GM23248 (cell line): ENCODE data around the gene WBP1. TPM values are rescaled to one million over a fixed set of nuclear protein-coding genes. Genes with fewer than 3 reads are reported as not detected.
"Not testable (repeated sequence)": the region's sequence is repeated elsewhere in the genome, so short reads cannot be mapped to it uniquely, and the experiment has no call there.

Source experiments
- DNase-seq: peaks from one replicate; pipeline ENCODE4 v3.0.0-alpha.2; 2015
- H2AFZ ChIP-seq: fragments of 200-600 bp; sonication (generic); 2 replicates; pipeline ENCODE4 v1.6.1; 2016; ENCODE audit warnings: antibody characterized with exemption
- H3F3A ChIP-seq: fragments of 200-600 bp; sonication (generic); 2 replicates; pipeline ENCODE4 v1.6.1; 2016; ENCODE audit warnings: mild to moderate bottlenecking, antibody characterized with exemption, mixed run types; ENCODE audit not compliant: insufficient read depth
- H3K27ac ChIP-seq: fragments of 200-600 bp; sonication (generic); 2 replicates; pipeline ENCODE4 v1.5.1; 2016; ENCODE audit warnings: mild to moderate bottlenecking
- H3K27me3 ChIP-seq: fragments of 200-600 bp; sonication (generic); replicated peaks from 2 replicates; pipeline ENCODE4 v1.6.1; 2016; ENCODE audit warnings: mild to moderate bottlenecking; ENCODE audit not compliant: insufficient read depth
- H3K36me3 ChIP-seq: fragments of 200-600 bp; sonication (generic); 2 replicates; pipeline ENCODE4 v1.6.1; 2016; ENCODE audit warnings: low read depth, mild to moderate bottlenecking
- H3K4me1 ChIP-seq: fragments of 200-600 bp; sonication (generic); 2 replicates; pipeline ENCODE4 v1.6.1; 2016; ENCODE audit warnings: mild to moderate bottlenecking; ENCODE audit not compliant: insufficient read depth
- H3K4me2 ChIP-seq: fragments of 200-600 bp; sonication (generic); one replicate; pipeline ENCODE4 v1.6.1; 2016; ENCODE audit warnings: mild to moderate bottlenecking; ENCODE audit not compliant: unreplicated experiment
- H3K4me3 ChIP-seq: fragments of 200-600 bp; sonication (generic); 2 replicates; pipeline ENCODE4 v1.5.1; 2016; ENCODE audit warnings: mild to moderate bottlenecking
- H3K79me2 ChIP-seq: fragments of 200-600 bp; sonication (generic); 2 replicates; pipeline ENCODE4 v1.6.1; 2016; ENCODE audit warnings: mild to moderate bottlenecking; ENCODE audit not compliant: insufficient read depth
- H3K9ac ChIP-seq: fragments of 200-600 bp; sonication (generic); 2 replicates; pipeline ENCODE4 v1.6.1; 2016; ENCODE audit warnings: mild to moderate bottlenecking
- H3K9me2 ChIP-seq: fragments of 200-600 bp; sonication (generic); 2 replicates; pipeline ENCODE4 v1.6.1; 2016; ENCODE audit warnings: mixed run types, mild to moderate bottlenecking, moderate library complexity; ENCODE audit not compliant: insufficient read depth
- H3K9me3 ChIP-seq: fragments of 200-600 bp; sonication (generic); one replicate; pipeline ENCODE4 v1.6.1; 2017; ENCODE audit warnings: low read depth
- H4K20me1 ChIP-seq: fragments of 200-600 bp; sonication (generic); 2 replicates; pipeline ENCODE4 v1.6.0; 2016; ENCODE audit not compliant: insufficient read depth
- EZH2 ChIP-seq: fragments of 200-600 bp; sonication (generic); IDR thresholded peaks from 2 replicates; pipeline ENCODE4 v1.6.1; 2018; ENCODE audit warnings: antibody characterized with exemption, mild to moderate bottlenecking; ENCODE audit not compliant: insufficient read depth, poor library complexity, severe bottlenecking
- EZH2phosphoT487 ChIP-seq: fragments of 200-600 bp; sonication (generic); IDR thresholded peaks from 2 replicates; pipeline ENCODE4 v1.6.1; 2018; ENCODE audit warnings: antibody characterized with exemption, moderate library complexity, mild to moderate bottlenecking, low read depth; ENCODE audit not compliant: insufficient read depth
- WGBS, 2 experiments: methylation state at CpG; one replicate each; pipeline ENCODE4 v1.1.6; 2015 to 2017; ENCODE audit warnings: low lambda C conversion rate in 2 of 2, low coverage in 1 of 2; ENCODE audit errors: missing lambda C conversion rate in 2 of 2; 5-methylcytosine and 5-hydroxymethylcytosine counted together
- in situ Hi-C: fragments of 300-500 bp; cut with MboI; formaldehyde crosslinking; loops from 2 replicates; pipeline ENCODE4 v1.15.0; 2020
- polyA plus RNA-seq: library from polyadenylated mRNA; unstranded; fragments of >200 nt; fragmentation: Nextera tagmentation; extraction: Ambion mirVana; gene quantifications from 2 replicates; pipeline ENCODE4 v1.2.1, GENCODE V29; 2016
- total RNA-seq: library from RNA; depleted of rRNA; stranded (reverse); fragments of >200 nt; shearing (Covaris generic); gene quantifications from 2 replicates; pipeline ENCODE4 v1.2.3, GENCODE V29; 2014

The WBP1 gene
- total and polyA plus RNA-seq, 2 experiments from 2014 or later, result 47.1 to 58.7 TPM

GRCh38 chr2:74454654-74455511 is 3.4 kb upstream of the WBP1 start, which contains the start of gene INO80B:
Gene INO80B (plus strand): TSS chr2:74455087. CDS start chr2:74455117, 30 bp downstream.
- peak; percentile 99 for DNase-seq
- H3K9me3 ChIP-seq, result no peaks in the 10 kb centered on the region
- H3K4me3 ChIP-seq, result peak within 1 kb of the TSS; percentile 90
- peaks cover 30% of the 10 kb centered on the region for H3K79me2 ChIP-seq
- peak within 1 kb of the TSS; percentile 81 for H3K9ac ChIP-seq
- WGBS, 2 experiments, result 2% methylated on average over 40 of the region's 40 CpGs
- no peaks in the 10 kb centered on the region for H3K36me3 ChIP-seq
- H2AFZ ChIP-seq, result peak within 1 kb of the TSS; percentile 90
- H3K9me2 ChIP-seq, result no peaks in the 10 kb centered on the region
- TF ChIP-seq EZH2phosphoT487 (no peak), EZH2 (no peak)
- in situ Hi-C loops, result no loop called here
- H3F3A ChIP-seq, result peaks cover 7% of the 10 kb centered on the region; the same call in 1 of the 2 replicates
- H3K27ac ChIP-seq, result peak within 1 kb of the TSS; percentile 24
- H3K4me1 ChIP-seq, result peaks cover 9% of the 10 kb centered on the region
- H3K27me3 ChIP-seq, result no peaks in the 10 kb centered on the region
- H3K4me2 ChIP-seq, result peak within 1 kb of the TSS; percentile 80
- no peaks in the 10 kb centered on the region for H4K20me1 ChIP-seq

GRCh38 chr2:74457129-74457548 is 1.1 kb upstream of the WBP1 start:
- Histone ChIP-seq H4K20me1 (no peaks in the 10 kb centered on the region), H3K9me3 (no peaks in the 10 kb centered on the region), H3K4me1 (peaks cover 9% of the 10 kb centered on the region), H3K4me2 (peak overlapping the region; percentile 95), H3K27me3 (no peaks in the 10 kb centered on the region), H3F3A (peaks cover 7% of the 10 kb centered on the region; the same call in 1 of the 2 replicates), H3K27ac (peak overlapping the region; percentile 73), H3K9ac (peak overlapping the region; percentile 80), H2AFZ (peak overlapping the region; percentile 91; the same call in 1 of the 2 replicates), H3K4me3 (peak overlapping the region; percentile 84), H3K36me3 (no peaks in the 10 kb centered on the region; the same call in 1 of the 2 replicates), H3K79me2 (peaks cover 30% of the 10 kb centered on the region), H3K9me2 (no peaks in the 10 kb centered on the region)
- TF ChIP-seq EZH2phosphoT487 (no peak), EZH2 (no peak)
- in situ Hi-C loops, result no loop called here
- DNase-seq, result no peak
- WGBS, 2 experiments, result 1 to 2% methylated on average over 26 to 27 of the region's 27 CpGs

- Histone ChIP-seq H4K20me1 (no peaks in the 10 kb centered on the region), H3K4me1 (peaks cover 9% of the 10 kb centered on the region), H3K4me2 (peak overlapping the region; percentile 95), H3K4me3 (peak overlapping the region; percentile 84), H3K27me3 (no peaks in the 10 kb centered on the region), H3K9me3 (no peaks in the 10 kb centered on the region), H3K27ac (peak overlapping the region; percentile 73), H3F3A (peaks cover 7% of the 10 kb centered on the region), H3K79me2 (peaks cover 33% of the 10 kb centered on the region), H3K9ac (peak overlapping the region; percentile 80), H3K36me3 (no peaks in the 10 kb centered on the region; the same call in 1 of the 2 replicates), H2AFZ (peak overlapping the region; percentile 91), H3K9me2 (no peaks in the 10 kb centered on the region)
- peak; percentile 77 for DNase-seq
- no peak for TF ChIP-seq EZH2
- TF ChIP-seq EZH2phosphoT487, result no peak
- in situ Hi-C loops, result no loop called here
- 2 to 3% methylated on average over 31 to 37 of the region's 46 CpGs for WGBS, 2 experiments
Observed at GRCh38 chr2:74457549-74458131, 598 bp upstream of the WBP1 start.

GRCh38 chr2:74458938-74459363 is 713 bp downstream of the WBP1 start:
- H3K79me2 ChIP-seq, result peaks cover 45% of the 10 kb centered on the region
- peak overlapping the region; percentile 60 for H3K27ac ChIP-seq
- peak overlapping the region; percentile 93 for H3K4me2 ChIP-seq
- peaks cover 9% of the 10 kb centered on the region for H3K4me1 ChIP-seq
- in situ Hi-C loops, result no loop called here
- H2AFZ ChIP-seq, result peak overlapping the region; percentile 23; the same call in 1 of the 2 replicates
- peak; percentile 48 for DNase-seq
- H3K36me3 ChIP-seq, result no peaks in the 10 kb centered on the region; the same call in 1 of the 2 replicates
- 0 to 1% methylated on average over 10 of the region's 10 CpGs for WGBS, 2 experiments
- peak overlapping the region; percentile 84 for H3K9ac ChIP-seq
- H3K4me3 ChIP-seq, result peak overlapping the region; percentile 87
- TF ChIP-seq EZH2phosphoT487 (no peak), EZH2 (no peak)
- no peaks in the 10 kb centered on the region for H4K20me1 ChIP-seq
- no peaks in the 10 kb centered on the region for H3K9me2 ChIP-seq
- H3F3A ChIP-seq, result peaks cover 7% of the 10 kb centered on the region
- no peaks in the 10 kb centered on the region for H3K9me3 ChIP-seq
- H3K27me3 ChIP-seq, result no peaks in the 10 kb centered on the region

GRCh38 chr2:74459503-74460118 is 1.4 kb downstream of the WBP1 start:
- DNase-seq, H3F3A ChIP-seq, H3K27ac ChIP-seq, H2AFZ ChIP-seq, in situ Hi-C loops, H3K4me1 ChIP-seq, H3K27me3 ChIP-seq, H4K20me1 ChIP-seq, H3K9me3 ChIP-seq, H3K36me3 ChIP-seq, H3K9me2 ChIP-seq: not testable (repeated sequence)
- Histone ChIP-seq H3K9ac (peak overlapping the region; percentile 84), H3K4me2 (peak overlapping the region; percentile 93), H3K4me3 (peak overlapping the region; percentile 87), H3K79me2 (peaks cover 52% of the 10 kb centered on the region)
- 62 to 71% methylated on average over 13 of the region's 13 CpGs for WGBS, 2 experiments

- H3K4me1 ChIP-seq, in situ Hi-C loops, H3K9me2 ChIP-seq, H3K9ac ChIP-seq, H3K9me3 ChIP-seq, H3K27ac ChIP-seq, H3K36me3 ChIP-seq, H3K4me2 ChIP-seq, H3K4me3 ChIP-seq, H4K20me1 ChIP-seq, H2AFZ ChIP-seq, DNase-seq, H3F3A ChIP-seq, H3K27me3 ChIP-seq: not testable (repeated sequence)
- peaks cover 52% of the 10 kb centered on the region for H3K79me2 ChIP-seq
- 71 to 76% methylated on average over 4 to 10 of the region's 10 CpGs for WGBS, 2 experiments
Observed at GRCh38 chr2:74460187-74460586, 1.9 kb downstream of the WBP1 start.
